Ovary (tissue), 3 donors: ENCODE results near the gene NFIA.

Source experiments
- CTCF ChIP-seq, 3 donors: fragments of 450-650 bp in 2 of 3; fragments of 200-600 bp in 1 of 3; IDR thresholded peaks; one replicate each; pipeline versions ENCODE4 v1.5.1 to v1.8.0; 2016 to 2022; ENCODE audit warnings: antibody characterized with exemption in 3 of 3, mild to moderate bottlenecking in 1 of 3
- EP300 ChIP-seq: sonication (generic); formaldehyde crosslinking; IDR thresholded peaks from one replicate; pipeline ENCODE4 v1.6.1; 2017; ENCODE audit warnings: antibody characterized with exemption
- POLR2A ChIP-seq: fragments of 450-650 bp; IDR thresholded peaks from one replicate; pipeline ENCODE4 v1.6.1; 2017; ENCODE audit warnings: antibody characterized with exemption, mild to moderate bottlenecking, moderate library complexity
- donor health status: DM: no; HTN: no; CAD: no.

GRCh38 chr1:61290525-61290924 lies 208.2 kb downstream of the NFIA start:
- TF ChIP-seq CTCF (IDR thresholded peaks at IDR 0.05) (no peak), POLR2A (no peak), EP300 (no peak)
